ENCODE data around the gene MAPK1.
A peak's percentile ranks its signal among the peaks of the same experiment; 100 is the strongest.

The MAPK1 gene

DNA sequence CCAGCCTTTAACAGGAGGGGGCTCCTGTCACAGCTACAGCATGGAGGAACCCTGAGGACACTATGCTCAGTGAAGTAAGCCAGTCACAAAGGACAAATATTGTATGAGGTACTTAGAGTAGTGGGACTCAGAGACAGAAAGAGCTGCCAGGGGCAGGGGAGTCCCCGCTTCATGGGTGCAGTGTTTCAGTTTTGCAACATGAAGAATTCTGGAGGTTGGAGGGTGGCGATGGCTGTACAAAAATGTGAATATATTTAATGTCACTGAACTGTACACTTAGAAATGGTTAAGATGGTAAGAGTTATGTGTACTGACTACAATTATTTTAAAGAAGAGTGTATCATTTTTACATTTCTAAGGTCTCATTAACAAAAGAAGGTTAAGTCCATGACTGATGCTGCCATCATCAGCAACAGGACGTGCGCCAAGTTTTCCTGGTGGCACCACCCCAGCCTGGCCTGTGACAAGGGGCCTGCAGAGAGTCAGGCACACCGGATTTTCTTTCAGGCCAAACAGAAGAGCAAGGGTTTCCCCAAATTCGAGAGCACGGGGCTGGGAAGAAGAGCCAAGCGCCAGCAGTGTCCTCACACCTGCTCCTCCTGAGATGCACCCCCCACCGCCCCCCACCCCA lies 153.9 kb downstream of the MAPK1 start:
- CTCF ChIA-PET = interaction anchor here (0.8 to 2.6 kb wide), 10 partner anchors 13 to 231 kb away, joined by 3 to 28 read pairs (median 4); no protein-coding TSS in a partner anchor
- POLR2A ChIA-PET = no interaction called here
- 0 out of 2 replicates have a peak, but pooled peaks have one; percentile 5 for TF ChIP-seq SCRT2 (tag by site-specific recombination; IDR thresholded peaks at IDR 0.05)
- TF ChIP-seq ZNF114 (tag by site-specific recombination; IDR thresholded peaks at IDR 0.05) = no peak
- TF ChIP-seq, protein P1, sequence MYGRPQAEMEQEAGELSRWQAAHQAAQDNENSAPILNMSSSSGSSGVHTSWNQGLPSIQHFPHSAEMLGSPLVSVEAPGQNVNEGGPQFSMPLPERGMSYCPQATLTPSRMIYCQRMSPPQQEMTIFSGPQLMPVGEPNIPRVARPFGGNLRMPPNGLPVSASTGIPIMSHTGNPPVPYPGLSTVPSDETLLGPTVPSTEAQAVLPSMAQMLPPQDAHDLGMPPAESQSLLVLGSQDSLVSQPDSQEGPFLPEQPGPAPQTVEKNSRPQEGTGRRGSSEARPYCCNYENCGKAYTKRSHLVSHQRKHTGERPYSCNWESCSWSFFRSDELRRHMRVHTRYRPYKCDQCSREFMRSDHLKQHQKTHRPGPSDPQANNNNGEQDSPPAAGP (tag by site-specific recombination; IDR thresholded peaks at IDR 0.05) = no peak
- TF ChIP-seq, protein P2, sequence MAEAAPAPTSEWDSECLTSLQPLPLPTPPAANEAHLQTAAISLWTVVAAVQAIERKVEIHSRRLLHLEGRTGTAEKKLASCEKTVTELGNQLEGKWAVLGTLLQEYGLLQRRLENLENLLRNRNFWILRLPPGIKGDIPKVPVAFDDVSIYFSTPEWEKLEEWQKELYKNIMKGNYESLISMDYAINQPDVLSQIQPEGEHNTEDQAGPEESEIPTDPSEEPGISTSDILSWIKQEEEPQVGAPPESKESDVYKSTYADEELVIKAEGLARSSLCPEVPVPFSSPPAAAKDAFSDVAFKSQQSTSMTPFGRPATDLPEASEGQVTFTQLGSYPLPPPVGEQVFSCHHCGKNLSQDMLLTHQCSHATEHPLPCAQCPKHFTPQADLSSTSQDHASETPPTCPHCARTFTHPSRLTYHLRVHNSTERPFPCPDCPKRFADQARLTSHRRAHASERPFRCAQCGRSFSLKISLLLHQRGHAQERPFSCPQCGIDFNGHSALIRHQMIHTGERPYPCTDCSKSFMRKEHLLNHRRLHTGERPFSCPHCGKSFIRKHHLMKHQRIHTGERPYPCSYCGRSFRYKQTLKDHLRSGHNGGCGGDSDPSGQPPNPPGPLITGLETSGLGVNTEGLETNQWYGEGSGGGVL (tag by site-specific recombination; IDR thresholded peaks at IDR 0.05) = no peak
- Histone ChIP-seq H3K36me3 (ENCODE audit: control insufficient read depth in 2 of 2, insufficient read depth in 1 of 2, low read length in 2 of 2) (peaks cover 0 to 2% of the 10 kb centered on the region in 2 experiments; a peak in 1 of 3 replicates), H3K4me1 (ENCODE audit: control insufficient read depth, insufficient read depth, low read length) (no peaks in the 10 kb centered on the region), H3K4me3 (ENCODE audit: low read depth, low read length) (no peak overlapping the region), H3K27ac (ENCODE audit: extremely low read depth, low read depth, low read length) (no peak overlapping the region), H3K9me3 (ENCODE audit: control insufficient read depth, insufficient read depth, low read depth, low read length) (no peaks in the 10 kb centered on the region)

DNA sequence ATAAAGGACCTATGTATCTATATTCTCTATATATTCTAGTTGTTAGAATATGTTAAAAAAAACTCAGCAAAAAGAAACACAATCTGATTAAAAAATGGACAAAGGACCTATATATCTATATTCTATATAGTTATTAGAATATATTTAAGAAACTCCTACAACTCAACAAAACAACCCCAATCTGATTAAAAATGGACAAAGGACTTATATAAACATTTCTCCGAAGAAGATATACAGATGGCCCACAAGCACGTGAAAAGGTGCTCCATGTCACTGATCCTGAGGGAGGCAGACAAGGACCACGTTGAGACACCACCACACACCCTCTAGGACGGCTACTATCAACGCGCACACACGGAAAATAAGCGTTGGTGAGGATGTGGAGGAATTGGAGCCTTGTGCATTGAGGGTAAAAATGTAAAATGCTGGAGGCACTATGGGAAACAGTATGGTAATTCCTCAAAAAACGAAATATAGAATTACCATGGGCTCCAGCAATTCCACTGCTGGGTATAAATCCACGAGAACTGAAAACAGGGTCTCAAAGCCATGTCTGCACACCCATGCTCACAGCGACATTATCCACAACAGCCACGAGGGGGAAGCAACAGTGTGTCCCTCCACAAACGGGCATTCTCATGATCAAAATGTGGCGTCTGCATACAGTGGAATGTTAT lies 154.6 kb downstream of the MAPK1 start:
- Histone ChIP-seq H3K4me1 (ENCODE audit: control insufficient read depth, insufficient read depth, low read length) (no peaks in the 10 kb centered on the region), H3K36me3 (ENCODE audit: control insufficient read depth in 2 of 2, insufficient read depth in 1 of 2, low read length in 2 of 2) (peaks cover 0 to 2% of the 10 kb centered on the region in 2 experiments; a peak in 1 of 3 replicates), H3K27ac (ENCODE audit: extremely low read depth, low read depth, low read length) (no peak overlapping the region), H3K9me3 (ENCODE audit: control insufficient read depth, insufficient read depth, low read depth, low read length) (no peaks in the 10 kb centered on the region), H3K4me3 (ENCODE audit: low read depth, low read length) (no peak overlapping the region)
- POLR2A ChIA-PET = interaction anchor here (0.7 kb wide), 1 partner anchor 61 kb away, joined by 4 read pairs; no protein-coding TSS in a partner anchor
- CTCF ChIA-PET = interaction anchor here (0.6 to 2.6 kb wide), 9 partner anchors 13 to 536 kb away, joined by 3 to 28 read pairs (median 3); no protein-coding TSS in a partner anchor
- TF ChIP-seq, protein P3, sequence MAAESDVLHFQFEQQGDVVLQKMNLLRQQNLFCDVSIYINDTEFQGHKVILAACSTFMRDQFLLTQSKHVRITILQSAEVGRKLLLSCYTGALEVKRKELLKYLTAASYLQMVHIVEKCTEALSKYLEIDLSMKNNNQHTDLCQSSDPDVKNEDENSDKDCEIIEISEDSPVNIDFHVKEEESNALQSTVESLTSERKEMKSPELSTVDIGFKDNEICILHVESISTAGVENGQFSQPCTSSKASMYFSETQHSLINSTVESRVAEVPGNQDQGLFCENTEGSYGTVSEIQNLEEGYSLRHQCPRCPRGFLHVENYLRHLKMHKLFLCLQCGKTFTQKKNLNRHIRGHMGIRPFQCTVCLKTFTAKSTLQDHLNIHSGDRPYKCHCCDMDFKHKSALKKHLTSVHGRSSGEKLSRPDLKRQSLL (tag by site-specific recombination; IDR thresholded peaks at IDR 0.05) = 0 out of 2 replicates have a peak, but pooled peaks have one; percentile 29
- TF ChIP-seq ZNF16 (tag by site-specific recombination; IDR thresholded peaks at IDR 0.05; ENCODE audit: low read depth) (no peak), ZNF223 (tag by site-specific recombination; IDR thresholded peaks at IDR 0.05) (no peak), IKZF3 (tag by site-specific recombination; IDR thresholded peaks at IDR 0.05) (peak; percentile 35; the same call in 1 of the 2 replicates), SP3 (tag by site-specific recombination; IDR thresholded peaks at IDR 0.05) (no peak), ZNF571 (tag by site-specific recombination; IDR thresholded peaks at IDR 0.05) (no peak), ZNF701 (tag by site-specific recombination; IDR thresholded peaks at IDR 0.05) (no peak), ZNF23 (tag by site-specific recombination; IDR thresholded peaks at IDR 0.05; ENCODE audit: borderline replicate concordance) (no peak), SCRT2 (tag by site-specific recombination; IDR thresholded peaks at IDR 0.05) (peak; percentile 85), KLF8 (tag by site-specific recombination; IDR thresholded peaks at IDR 0.05) (0 out of 2 replicates have a peak, but pooled peaks have one; percentile 36), ZNF664 (tag by site-specific recombination; IDR thresholded peaks at IDR 0.05) (no peak), ZEB2 (tag by site-specific recombination; IDR thresholded peaks at IDR 0.05) (peak; percentile 26; the same call in 1 of the 2 replicates), ZNF654 (tag by site-specific recombination; IDR thresholded peaks at IDR 0.05; ENCODE audit: low read depth) (peak; percentile 93)
- TF ChIP-seq, protein P4, sequence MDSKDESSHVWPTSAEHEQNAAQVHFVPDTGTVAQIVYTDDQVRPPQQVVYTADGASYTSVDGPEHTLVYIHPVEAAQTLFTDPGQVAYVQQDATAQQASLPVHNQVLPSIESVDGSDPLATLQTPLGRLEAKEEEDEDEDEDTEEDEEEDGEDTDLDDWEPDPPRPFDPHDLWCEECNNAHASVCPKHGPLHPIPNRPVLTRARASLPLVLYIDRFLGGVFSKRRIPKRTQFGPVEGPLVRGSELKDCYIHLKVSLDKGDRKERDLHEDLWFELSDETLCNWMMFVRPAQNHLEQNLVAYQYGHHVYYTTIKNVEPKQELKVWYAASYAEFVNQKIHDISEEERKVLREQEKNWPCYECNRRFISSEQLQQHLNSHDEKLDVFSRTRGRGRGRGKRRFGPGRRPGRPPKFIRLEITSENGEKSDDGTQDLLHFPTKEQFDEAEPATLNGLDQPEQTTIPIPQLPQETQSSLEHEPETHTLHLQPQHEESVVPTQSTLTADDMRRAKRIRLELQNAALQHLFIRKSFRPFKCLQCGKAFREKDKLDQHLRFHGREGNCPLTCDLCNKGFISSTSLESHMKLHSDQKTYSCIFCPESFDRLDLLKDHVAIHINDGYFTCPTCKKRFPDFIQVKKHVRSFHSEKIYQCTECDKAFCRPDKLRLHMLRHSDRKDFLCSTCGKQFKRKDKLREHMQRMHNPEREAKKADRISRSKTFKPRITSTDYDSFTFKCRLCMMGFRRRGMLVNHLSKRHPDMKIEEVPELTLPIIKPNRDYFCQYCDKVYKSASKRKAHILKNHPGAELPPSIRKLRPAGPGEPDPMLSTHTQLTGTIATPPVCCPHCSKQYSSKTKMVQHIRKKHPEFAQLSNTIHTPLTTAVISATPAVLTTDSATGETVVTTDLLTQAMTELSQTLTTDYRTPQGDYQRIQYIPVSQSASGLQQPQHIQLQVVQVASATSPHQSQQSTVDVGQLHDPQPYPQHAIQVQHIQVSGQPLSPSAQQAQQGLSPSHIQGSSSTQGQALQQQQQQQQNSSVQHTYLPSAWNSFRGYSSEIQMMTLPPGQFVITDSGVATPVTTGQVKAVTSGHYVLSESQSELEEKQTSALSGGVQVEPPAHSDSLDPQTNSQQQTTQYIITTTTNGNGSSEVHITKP (tag by site-specific recombination; IDR thresholded peaks at IDR 0.05) = peak; percentile 35; the same call in 1 of the 2 replicates
- TF ChIP-seq, protein P5, sequence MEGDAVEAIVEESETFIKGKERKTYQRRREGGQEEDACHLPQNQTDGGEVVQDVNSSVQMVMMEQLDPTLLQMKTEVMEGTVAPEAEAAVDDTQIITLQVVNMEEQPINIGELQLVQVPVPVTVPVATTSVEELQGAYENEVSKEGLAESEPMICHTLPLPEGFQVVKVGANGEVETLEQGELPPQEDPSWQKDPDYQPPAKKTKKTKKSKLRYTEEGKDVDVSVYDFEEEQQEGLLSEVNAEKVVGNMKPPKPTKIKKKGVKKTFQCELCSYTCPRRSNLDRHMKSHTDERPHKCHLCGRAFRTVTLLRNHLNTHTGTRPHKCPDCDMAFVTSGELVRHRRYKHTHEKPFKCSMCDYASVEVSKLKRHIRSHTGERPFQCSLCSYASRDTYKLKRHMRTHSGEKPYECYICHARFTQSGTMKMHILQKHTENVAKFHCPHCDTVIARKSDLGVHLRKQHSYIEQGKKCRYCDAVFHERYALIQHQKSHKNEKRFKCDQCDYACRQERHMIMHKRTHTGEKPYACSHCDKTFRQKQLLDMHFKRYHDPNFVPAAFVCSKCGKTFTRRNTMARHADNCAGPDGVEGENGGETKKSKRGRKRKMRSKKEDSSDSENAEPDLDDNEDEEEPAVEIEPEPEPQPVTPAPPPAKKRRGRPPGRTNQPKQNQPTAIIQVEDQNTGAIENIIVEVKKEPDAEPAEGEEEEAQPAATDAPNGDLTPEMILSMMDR (tag by site-specific recombination; IDR thresholded peaks at IDR 0.05) = peak; percentile 91
- TF ChIP-seq, protein P6, sequence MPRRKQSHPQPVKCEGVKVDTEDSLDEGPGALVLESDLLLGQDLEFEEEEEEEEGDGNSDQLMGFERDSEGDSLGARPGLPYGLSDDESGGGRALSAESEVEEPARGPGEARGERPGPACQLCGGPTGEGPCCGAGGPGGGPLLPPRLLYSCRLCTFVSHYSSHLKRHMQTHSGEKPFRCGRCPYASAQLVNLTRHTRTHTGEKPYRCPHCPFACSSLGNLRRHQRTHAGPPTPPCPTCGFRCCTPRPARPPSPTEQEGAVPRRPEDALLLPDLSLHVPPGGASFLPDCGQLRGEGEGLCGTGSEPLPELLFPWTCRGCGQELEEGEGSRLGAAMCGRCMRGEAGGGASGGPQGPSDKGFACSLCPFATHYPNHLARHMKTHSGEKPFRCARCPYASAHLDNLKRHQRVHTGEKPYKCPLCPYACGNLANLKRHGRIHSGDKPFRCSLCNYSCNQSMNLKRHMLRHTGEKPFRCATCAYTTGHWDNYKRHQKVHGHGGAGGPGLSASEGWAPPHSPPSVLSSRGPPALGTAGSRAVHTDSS (tag by site-specific recombination; IDR thresholded peaks at IDR 0.05) = no peak
- TF ChIP-seq, protein P1 (tag by site-specific recombination; IDR thresholded peaks at IDR 0.05) = no peak

All from HEK293 (cell line).